Erythroblast (primary cell): ENCODE results near the gene SCRN1.

Experiments
- DNase-seq, 2 experiments: peaks; one replicate each; lab custom pipeline; 2025; lab: John Stamatoyannopoulos, UW
- GATA1 ChIP-seq: IDR thresholded peaks from 2 replicates; pipeline ENCODE4 v1.6.1; 2011; ENCODE audit warnings: low read depth, mild to moderate bottlenecking, control low read depth, low read length, moderate library complexity
- POLR2A ChIP-seq: IDR thresholded peaks from 2 replicates; pipeline ENCODE4 v1.6.1; 2011; ENCODE audit warnings: mild to moderate bottlenecking, low read length

SCRN1 gene

DNA sequence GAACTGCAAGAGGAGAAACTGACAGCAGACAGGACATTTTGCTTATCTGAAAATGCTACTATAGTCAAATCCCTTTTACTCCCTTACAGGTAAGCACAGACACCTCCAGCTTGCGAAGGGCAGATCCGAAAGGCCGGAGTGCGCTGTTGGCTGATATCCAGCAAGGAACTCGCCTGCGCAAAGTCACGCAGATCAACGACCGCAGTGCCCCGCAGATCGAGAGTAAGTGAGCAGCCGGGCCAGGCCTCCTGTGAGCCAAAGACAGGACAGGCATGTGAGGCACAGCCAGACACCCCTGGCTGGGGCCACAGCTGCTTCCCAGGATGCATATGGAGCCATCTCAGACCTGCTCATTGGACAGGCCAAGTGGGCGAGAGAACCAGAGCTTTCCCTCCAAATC is 113.9 kb downstream of the SCRN1 start:
- DNase-seq = no peak
- TF ChIP-seq GATA1 (no peak), POLR2A (no peak)

DNA sequence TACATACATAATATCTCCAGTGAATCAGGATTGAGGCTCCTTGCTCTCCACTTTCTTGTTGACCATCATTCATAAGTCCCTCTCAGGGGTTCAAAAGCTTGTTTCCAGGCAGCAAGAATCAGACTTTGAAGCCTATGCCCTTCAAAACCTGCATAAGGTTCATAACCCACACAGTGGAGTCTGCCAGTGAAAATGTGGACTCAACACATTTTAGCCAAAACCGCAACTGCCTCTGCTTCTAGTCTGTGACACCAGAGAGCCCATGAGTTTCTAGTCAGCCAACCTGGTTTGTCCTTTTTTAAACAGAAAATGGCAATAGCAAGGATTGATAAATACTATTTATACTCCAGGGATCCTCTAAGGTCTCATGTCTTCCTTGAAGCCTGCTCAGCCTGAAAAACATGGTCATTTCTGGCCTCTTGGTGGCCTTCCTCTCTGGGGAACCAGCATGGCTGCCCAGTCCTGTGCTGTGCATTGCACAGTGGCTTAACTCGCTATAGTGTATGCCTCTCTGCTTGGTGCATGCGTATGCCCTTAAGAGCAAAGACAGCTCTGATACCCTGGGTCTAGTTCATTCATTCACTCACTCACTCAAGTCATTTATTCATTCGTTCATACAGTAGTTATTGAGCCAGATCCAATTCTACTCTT is 115.8 kb downstream of the SCRN1 start:
- no peak for DNase-seq
- no peak for TF ChIP-seq GATA1
- TF ChIP-seq POLR2A = no peak

DNA sequence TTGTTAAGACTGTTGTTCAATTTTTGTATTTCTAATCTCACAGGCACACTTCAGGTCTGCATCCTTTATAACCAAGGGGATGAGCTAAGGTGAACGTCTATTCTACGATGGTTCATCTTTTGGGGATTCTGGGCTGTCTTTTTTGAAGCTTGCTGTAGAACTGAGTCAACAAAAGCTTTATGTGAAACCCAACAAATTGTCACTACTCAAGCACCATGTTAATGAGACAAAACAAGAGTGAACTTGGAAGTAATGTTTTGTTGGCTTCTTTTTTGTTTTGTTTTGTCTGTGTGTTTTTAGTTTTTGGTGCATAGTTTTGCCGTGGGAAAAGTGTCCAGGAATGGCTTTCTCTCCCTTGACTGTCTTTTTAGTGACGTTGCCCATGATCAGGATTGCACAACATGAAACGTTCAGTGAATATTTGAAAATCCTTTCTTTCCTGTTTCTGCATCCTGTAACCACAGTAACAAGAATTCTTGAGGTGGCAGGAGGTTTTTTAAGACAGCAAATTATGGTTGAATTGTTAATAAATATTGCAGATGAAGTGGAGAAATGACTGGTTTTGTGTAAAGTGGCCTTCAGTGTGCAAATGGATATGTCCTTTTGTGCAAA is 117.7 kb downstream of the SCRN1 start:
- TF ChIP-seq GATA1 (no peak), POLR2A (no peak)
- no peak for DNase-seq
